HEK293 (cell line): ENCODE measurements around the gene KLHL8.
"Not testable (repeated sequence)": the region's sequence is repeated elsewhere in the genome, so short reads cannot be mapped to it uniquely, and the experiment has no call there.

Experiments
- CTCF ChIA-PET: fragments of 350-600 bp; formaldehyde crosslinking; extraction: SDS; loops from one replicate; lab custom pipeline; 2021; ENCODE audit warnings: antibody characterized with exemption; lab: Yijun Ruan, JAX
- POLR2A ChIA-PET: fragments of 300-600 bp; formaldehyde crosslinking; extraction: SDS; loops from one replicate; lab custom pipeline; 2020; ENCODE audit warnings: antibody characterized with exemption, inconsistent platforms; lab: Yijun Ruan, JAX
- H3K27ac ChIP-seq: fragments of 200-500 bp; sonication (Bioruptor generic); 2 replicates; pipeline ENCODE4 v1.5.1; 2014; ENCODE audit warnings: low read depth, low read length, control low read depth, inconsistent platforms; ENCODE audit errors: extremely low read depth
- H3K36me3 ChIP-seq, 2 experiments: fragments of 200-500 bp in 1 of 2; sonication (Bioruptor generic) in 1 of 2; 1 replicate in 1 of 2; 2 replicates in 1 of 2; pipeline ENCODE4 v1.5.1; 2014 to 2017; ENCODE audit warnings: inconsistent platforms in 2 of 2, low read length in 2 of 2; ENCODE audit not compliant: control insufficient read depth in 2 of 2, insufficient read depth in 1 of 2
- H3K4me1 ChIP-seq: fragments of 200-500 bp; sonication (Bioruptor generic); 2 replicates; pipeline ENCODE4 v1.5.1; 2014; ENCODE audit warnings: mild to moderate bottlenecking, low read length, inconsistent platforms; ENCODE audit not compliant: control insufficient read depth, insufficient read depth
- H3K4me3 ChIP-seq: 2 replicates; pipeline ENCODE4 v1.5.1; 2011; ENCODE audit warnings: low read depth, mild to moderate bottlenecking, control low read depth, low read length, moderate library complexity
- H3K9me3 ChIP-seq: fragments of 200-500 bp; sonication (Bioruptor generic); 2 replicates; pipeline ENCODE4 v1.5.1; 2014; ENCODE audit warnings: low read depth, low read length, inconsistent platforms; ENCODE audit not compliant: control insufficient read depth, insufficient read depth
- GFI1B ChIP-seq: fragments of 450-650 bp; formaldehyde crosslinking; IDR thresholded peaks from 2 replicates; pipeline ENCODE4 v1.5.1; 2016; ENCODE audit warnings: missing biosample characterization, missing genetic modification characterization
- GLI4 ChIP-seq: fragments of 450-650 bp; formaldehyde crosslinking; IDR thresholded peaks from 2 replicates; pipeline ENCODE4 v1.5.1; 2016; ENCODE audit warnings: missing biosample characterization, missing genetic modification characterization
- KLF1 ChIP-seq: fragments of 450-650 bp; formaldehyde crosslinking; IDR thresholded peaks from 2 replicates; pipeline ENCODE4 v1.5.1; 2016; ENCODE audit warnings: missing biosample characterization, missing genetic modification characterization
- RBAK ChIP-seq: fragments of 450-650 bp; formaldehyde crosslinking; IDR thresholded peaks from 2 replicates; pipeline ENCODE4 v1.5.1; 2016; ENCODE audit warnings: missing biosample characterization, missing genetic modification characterization
- SALL2 ChIP-seq: fragments of 450-650 bp; formaldehyde crosslinking; IDR thresholded peaks from 2 replicates; pipeline ENCODE4 v1.5.0; 2017; ENCODE audit warnings: missing biosample characterization, mild to moderate bottlenecking, missing genetic modification characterization, borderline replicate concordance
- SP3 ChIP-seq: fragments of 450-650 bp; formaldehyde crosslinking; IDR thresholded peaks from 2 replicates; pipeline ENCODE4 v1.5.1; 2016; ENCODE audit warnings: missing biosample characterization, missing genetic modification characterization
- TCF7L2 ChIP-seq: IDR thresholded peaks from 2 replicates; pipeline ENCODE4 v1.6.1; 2011; ENCODE audit warnings: low read depth, mild to moderate bottlenecking, inconsistent platforms, low read length, moderate library complexity, borderline replicate concordance
- ZBTB7A ChIP-seq: fragments of 450-650 bp; formaldehyde crosslinking; IDR thresholded peaks from 2 replicates; pipeline ENCODE4 v1.5.1; 2016; ENCODE audit warnings: low read depth, missing biosample characterization, missing genetic modification characterization
- ZNF114 ChIP-seq: fragments of 450-650 bp; formaldehyde crosslinking; IDR thresholded peaks from 2 replicates; pipeline ENCODE4 v1.5.0; 2017; ENCODE audit warnings: missing biosample characterization, missing genetic modification characterization
- ZNF202 ChIP-seq: fragments of 450-650 bp; formaldehyde crosslinking; IDR thresholded peaks from 2 replicates; pipeline ENCODE4 v1.5.1; 2016; ENCODE audit warnings: missing biosample characterization, missing genetic modification characterization, borderline replicate concordance
- ZNF292 ChIP-seq: fragments of 450-650 bp; formaldehyde crosslinking; IDR thresholded peaks from 2 replicates; pipeline ENCODE4 v1.5.1; 2016; ENCODE audit warnings: low read depth, missing biosample characterization, missing genetic modification characterization, borderline replicate concordance
- ZNF416 ChIP-seq: fragments of 450-650 bp; formaldehyde crosslinking; IDR thresholded peaks from 2 replicates; pipeline ENCODE4 v1.5.1; 2016; ENCODE audit warnings: missing biosample characterization, missing genetic modification characterization
- ZNF585B ChIP-seq: fragments of 450-650 bp; formaldehyde crosslinking; IDR thresholded peaks from 2 replicates; pipeline ENCODE4 v1.5.1; 2016; ENCODE audit warnings: missing biosample characterization, missing genetic modification characterization
- ZNF623 ChIP-seq: fragments of 450-650 bp; formaldehyde crosslinking; IDR thresholded peaks from 2 replicates; pipeline ENCODE4 v1.5.1; 2016; ENCODE audit warnings: missing biosample characterization, missing genetic modification characterization
- ZNF626 ChIP-seq: fragments of 450-650 bp; sonication (Bioruptor Pico); formaldehyde crosslinking; IDR thresholded peaks from 2 replicates; pipeline ENCODE4 v1.5.1; 2018; ENCODE audit warnings: missing biosample characterization, missing genetic modification characterization, inconsistent platforms
- ZNF830 ChIP-seq: fragments of 450-650 bp; IDR thresholded peaks from 2 replicates; pipeline ENCODE4 v1.5.0; 2018; ENCODE audit warnings: missing biosample characterization, missing genetic modification characterization, low read depth, mild to moderate bottlenecking, moderate library complexity
- ZNF843 ChIP-seq: fragments of 450-650 bp; formaldehyde crosslinking; IDR thresholded peaks from 2 replicates; pipeline ENCODE4 v1.5.1; 2016; ENCODE audit warnings: missing biosample characterization, missing genetic modification characterization
- TF ChIP-seq, protein P1 (sequence below): fragments of 450-650 bp; formaldehyde crosslinking; IDR thresholded peaks from 2 replicates; pipeline ENCODE4 v1.5.1; 2016; ENCODE audit warnings: missing biosample characterization, missing genetic modification characterization
- TF ChIP-seq, protein P2 (sequence below): fragments of 450-650 bp; formaldehyde crosslinking; conservative IDR thresholded peaks from 2 replicates; pipeline ENCODE4 v1.5.1; 2016; ENCODE audit warnings: low read depth, missing biosample characterization, missing genetic modification characterization
- TF ChIP-seq, protein P3 (sequence below): fragments of 450-650 bp; formaldehyde crosslinking; IDR thresholded peaks from 2 replicates; pipeline ENCODE4 v1.5.1; 2016; ENCODE audit warnings: missing biosample characterization, missing genetic modification characterization
- TF ChIP-seq, protein P4 (sequence below): fragments of 450-650 bp; formaldehyde crosslinking; IDR thresholded peaks from 2 replicates; pipeline ENCODE4 v1.5.1; 2016; ENCODE audit warnings: missing biosample characterization, missing genetic modification characterization

Gene KLHL8

DNA sequence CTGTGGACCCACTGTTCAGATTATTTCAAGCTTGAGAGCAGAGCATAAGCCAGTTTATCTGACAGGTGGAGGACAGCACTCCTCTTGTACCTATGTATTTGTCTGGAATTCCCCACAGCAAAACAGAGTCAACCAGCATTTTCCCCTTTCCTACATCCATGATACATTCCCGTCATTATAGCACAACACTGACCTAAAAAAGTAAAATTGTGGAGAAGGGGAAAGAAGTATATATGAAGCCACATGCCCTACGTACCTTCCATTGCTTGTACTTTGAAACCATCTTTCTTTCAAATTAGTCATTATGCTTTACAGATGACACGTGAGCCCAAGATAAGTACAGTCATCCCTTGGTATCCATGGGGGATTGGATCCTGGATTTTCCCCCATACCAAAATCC, 73.3 kb downstream of the KLHL8 start:
- no peaks in the 10 kb centered on the region for H3K9me3 ChIP-seq
- CTCF ChIA-PET: no interaction called here
- TF ChIP-seq ZNF292: no peak
- TF ChIP-seq, all 188 proteins: peak for 0
- POLR2A ChIA-PET: no interaction called here
- Histone ChIP-seq H3K4me1 (no peaks in the 10 kb centered on the region), H3K36me3 (peaks cover 0 to 5% of the 10 kb centered on the region in 2 experiments; a peak in 1 of 3 replicates), H3K27ac (no peak overlapping the region), H3K4me3 (no peak overlapping the region)

DNA sequence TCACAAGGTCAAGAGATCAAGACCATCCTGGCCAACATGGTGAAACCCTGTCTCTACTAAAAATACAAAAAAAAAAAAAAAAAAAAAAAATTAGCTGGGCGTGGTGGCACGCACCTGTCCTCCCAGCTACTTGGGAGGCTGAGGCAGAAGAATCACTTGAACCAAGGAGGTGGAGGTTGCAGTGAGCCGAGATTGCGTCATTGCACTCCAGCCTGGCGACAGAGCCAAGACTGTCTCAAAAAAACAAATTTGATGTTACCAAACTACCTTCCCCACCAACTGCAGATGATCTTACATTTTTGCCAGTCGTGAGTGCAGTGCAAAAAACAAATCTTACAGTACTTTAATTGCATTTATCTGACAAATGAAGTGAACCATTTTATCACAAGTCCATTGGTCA, 74.5 kb downstream of the KLHL8 start:
- H3K9me3 ChIP-seq, H3K27ac ChIP-seq, CTCF ChIA-PET, H3K36me3 ChIP-seq, H3K4me1 ChIP-seq, H3K4me3 ChIP-seq, POLR2A ChIA-PET: not testable (repeated sequence)

DNA sequence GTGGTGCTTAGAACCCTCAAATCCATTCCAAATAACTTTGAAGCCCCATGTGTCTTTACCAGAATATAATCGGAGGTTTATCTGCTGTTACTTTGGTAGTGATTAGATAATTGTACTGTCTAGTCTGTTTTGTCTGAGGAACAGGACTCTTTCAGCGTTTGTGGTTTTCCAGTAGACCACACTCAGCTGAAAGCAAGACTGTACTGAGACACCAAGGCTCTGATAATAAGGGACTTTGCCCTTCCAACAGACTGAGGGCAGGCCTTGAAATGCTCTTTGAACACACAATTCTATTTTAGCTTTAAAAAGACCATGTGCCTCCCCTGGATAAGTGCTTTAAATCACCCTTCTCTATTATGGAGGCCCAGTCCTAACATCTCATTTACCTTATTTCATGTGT, 76.1 kb downstream of the KLHL8 start:
- TF ChIP-seq RBAK (tag by site-specific recombination) (no peak), ZNF202 (tag by site-specific recombination) (no peak), ZNF623 (tag by site-specific recombination) (no peak), ZNF843 (no peak)
- TF ChIP-seq, protein P1, sequence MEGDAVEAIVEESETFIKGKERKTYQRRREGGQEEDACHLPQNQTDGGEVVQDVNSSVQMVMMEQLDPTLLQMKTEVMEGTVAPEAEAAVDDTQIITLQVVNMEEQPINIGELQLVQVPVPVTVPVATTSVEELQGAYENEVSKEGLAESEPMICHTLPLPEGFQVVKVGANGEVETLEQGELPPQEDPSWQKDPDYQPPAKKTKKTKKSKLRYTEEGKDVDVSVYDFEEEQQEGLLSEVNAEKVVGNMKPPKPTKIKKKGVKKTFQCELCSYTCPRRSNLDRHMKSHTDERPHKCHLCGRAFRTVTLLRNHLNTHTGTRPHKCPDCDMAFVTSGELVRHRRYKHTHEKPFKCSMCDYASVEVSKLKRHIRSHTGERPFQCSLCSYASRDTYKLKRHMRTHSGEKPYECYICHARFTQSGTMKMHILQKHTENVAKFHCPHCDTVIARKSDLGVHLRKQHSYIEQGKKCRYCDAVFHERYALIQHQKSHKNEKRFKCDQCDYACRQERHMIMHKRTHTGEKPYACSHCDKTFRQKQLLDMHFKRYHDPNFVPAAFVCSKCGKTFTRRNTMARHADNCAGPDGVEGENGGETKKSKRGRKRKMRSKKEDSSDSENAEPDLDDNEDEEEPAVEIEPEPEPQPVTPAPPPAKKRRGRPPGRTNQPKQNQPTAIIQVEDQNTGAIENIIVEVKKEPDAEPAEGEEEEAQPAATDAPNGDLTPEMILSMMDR (tag by site-specific recombination): no peak
- TF ChIP-seq, protein P2, sequence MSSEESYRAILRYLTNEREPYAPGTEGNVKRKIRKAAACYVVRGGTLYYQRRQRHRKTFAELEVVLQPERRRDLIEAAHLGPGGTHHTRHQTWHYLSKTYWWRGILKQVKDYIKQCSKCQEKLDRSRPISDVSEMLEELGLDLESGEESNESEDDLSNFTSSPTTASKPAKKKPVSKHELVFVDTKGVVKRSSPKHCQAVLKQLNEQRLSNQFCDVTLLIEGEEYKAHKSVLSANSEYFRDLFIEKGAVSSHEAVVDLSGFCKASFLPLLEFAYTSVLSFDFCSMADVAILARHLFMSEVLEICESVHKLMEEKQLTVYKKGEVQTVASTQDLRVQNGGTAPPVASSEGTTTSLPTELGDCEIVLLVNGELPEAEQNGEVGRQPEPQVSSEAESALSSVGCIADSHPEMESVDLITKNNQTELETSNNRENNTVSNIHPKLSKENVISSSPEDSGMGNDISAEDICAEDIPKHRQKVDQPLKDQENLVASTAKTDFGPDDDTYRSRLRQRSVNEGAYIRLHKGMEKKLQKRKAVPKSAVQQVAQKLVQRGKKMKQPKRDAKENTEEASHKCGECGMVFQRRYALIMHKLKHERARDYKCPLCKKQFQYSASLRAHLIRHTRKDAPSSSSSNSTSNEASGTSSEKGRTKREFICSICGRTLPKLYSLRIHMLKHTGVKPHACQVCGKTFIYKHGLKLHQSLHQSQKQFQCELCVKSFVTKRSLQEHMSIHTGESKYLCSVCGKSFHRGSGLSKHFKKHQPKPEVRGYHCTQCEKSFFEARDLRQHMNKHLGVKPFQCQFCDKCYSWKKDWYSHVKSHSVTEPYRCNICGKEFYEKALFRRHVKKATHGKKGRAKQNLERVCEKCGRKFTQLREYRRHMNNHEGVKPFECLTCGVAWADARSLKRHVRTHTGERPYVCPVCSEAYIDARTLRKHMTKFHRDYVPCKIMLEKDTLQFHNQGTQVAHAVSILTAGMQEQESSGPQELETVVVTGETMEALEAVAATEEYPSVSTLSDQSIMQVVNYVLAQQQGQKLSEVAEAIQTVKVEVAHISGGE: no peak
- H3K9me3 ChIP-seq: no peaks in the 10 kb centered on the region
- no peak overlapping the region for H3K4me3 ChIP-seq
- H3K4me1 ChIP-seq: no peaks in the 10 kb centered on the region
- peaks cover 0 to 18% of the 10 kb centered on the region in 2 experiments; a peak in 1 of 3 replicates for H3K36me3 ChIP-seq
- H3K27ac ChIP-seq: no peak overlapping the region
- ChIA-PET CTCF (no interaction called here), POLR2A (no interaction called here)

DNA sequence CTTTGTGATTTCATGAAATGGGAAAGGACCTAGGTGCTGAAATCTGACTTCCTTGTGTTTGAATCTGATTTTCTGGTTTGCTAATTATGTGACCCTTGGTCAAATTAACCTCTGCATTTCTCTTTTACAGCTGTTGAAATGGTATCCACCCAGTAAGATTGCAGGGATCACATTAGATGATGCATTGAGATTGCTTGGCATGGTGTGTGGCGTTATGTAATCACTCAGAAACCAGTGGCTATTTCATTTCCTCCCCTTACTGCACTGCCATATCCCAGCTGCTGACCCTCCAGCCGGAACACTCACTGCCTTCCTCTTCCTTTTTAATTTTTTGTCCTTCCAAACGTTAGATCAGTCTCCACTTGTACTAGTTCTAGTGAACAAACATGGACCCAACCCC, 79.0 kb downstream of the KLHL8 start:
- ChIA-PET POLR2A (no interaction called here), CTCF (no interaction called here)
- Histone ChIP-seq H3K36me3 (peaks cover 0 to 32% of the 10 kb centered on the region in 2 experiments; a peak in 1 of 3 replicates), H3K27ac (no peak overlapping the region), H3K4me3 (no peak overlapping the region), H3K9me3 (no peaks in the 10 kb centered on the region), H3K4me1 (no peaks in the 10 kb centered on the region)
- TF ChIP-seq ZBTB7A: no peak
- no peak for TF ChIP-seq GFI1B (tag by site-specific recombination)
- TF ChIP-seq SALL2: no peak
- TF ChIP-seq ZNF830 (tag by site-specific recombination): no peak
- TF ChIP-seq, protein P3, sequence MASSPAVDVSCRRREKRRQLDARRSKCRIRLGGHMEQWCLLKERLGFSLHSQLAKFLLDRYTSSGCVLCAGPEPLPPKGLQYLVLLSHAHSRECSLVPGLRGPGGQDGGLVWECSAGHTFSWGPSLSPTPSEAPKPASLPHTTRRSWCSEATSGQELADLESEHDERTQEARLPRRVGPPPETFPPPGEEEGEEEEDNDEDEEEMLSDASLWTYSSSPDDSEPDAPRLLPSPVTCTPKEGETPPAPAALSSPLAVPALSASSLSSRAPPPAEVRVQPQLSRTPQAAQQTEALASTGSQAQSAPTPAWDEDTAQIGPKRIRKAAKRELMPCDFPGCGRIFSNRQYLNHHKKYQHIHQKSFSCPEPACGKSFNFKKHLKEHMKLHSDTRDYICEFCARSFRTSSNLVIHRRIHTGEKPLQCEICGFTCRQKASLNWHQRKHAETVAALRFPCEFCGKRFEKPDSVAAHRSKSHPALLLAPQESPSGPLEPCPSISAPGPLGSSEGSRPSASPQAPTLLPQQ (tag by site-specific recombination): no peak
- TF ChIP-seq KLF1 (tag by site-specific recombination): no peak
- TF ChIP-seq, protein P4, sequence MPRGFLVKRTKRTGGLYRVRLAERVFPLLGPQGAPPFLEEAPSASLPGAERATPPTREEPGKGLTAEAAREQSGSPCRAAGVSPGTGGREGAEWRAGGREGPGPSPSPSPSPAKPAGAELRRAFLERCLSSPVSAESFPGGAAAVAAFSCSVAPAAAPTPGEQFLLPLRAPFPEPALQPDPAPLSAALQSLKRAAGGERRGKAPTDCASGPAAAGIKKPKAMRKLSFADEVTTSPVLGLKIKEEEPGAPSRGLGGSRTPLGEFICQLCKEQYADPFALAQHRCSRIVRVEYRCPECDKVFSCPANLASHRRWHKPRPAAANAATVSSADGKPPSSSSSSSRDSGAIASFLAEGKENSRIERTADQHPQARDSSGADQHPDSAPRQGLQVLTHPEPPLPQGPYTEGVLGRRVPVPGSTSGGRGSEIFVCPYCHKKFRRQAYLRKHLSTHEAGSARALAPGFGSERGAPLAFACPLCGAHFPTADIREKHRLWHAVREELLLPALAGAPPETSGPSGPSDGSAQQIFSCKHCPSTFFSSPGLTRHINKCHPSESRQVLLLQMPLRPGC (tag by site-specific recombination): no peak
- no peak for TF ChIP-seq ZNF585B (tag by site-specific recombination)
- TF ChIP-seq SP3 (tag by site-specific recombination): no peak
- TF ChIP-seq ZNF416 (tag by site-specific recombination): no peak
- TF ChIP-seq TCF7L2: no peak
- no peak for TF ChIP-seq ZNF626 (tag by site-specific recombination)
- TF ChIP-seq ZNF114 (tag by site-specific recombination): no peak
- TF ChIP-seq GLI4: no peak
